HG03571 (cell line): Measurements from ENCODE around the gene IRS2.

Experiments
- ATAC-seq: cut with Tn5 transposase; IDR thresholded peaks from one replicate; pipeline ENCODE4 v1.9.1; 2021; ENCODE audit not compliant: unreplicated experiment

IRS2 gene

GRCh38 chr13:109706015-109706715 lies 80.2 kb downstream of the IRS2 start:
- no peak for ATAC-seq

GRCh38 chr13:109704771-109705635 lies 81.4 kb downstream of the IRS2 start:
- ATAC-seq, result no peak

- ATAC-seq, result no peak
Observed at GRCh38 chr13:109703250-109703649, 83.1 kb downstream of the IRS2 start.
